ENCODE results near the gene ADISSP.

ADISSP gene

DNA sequence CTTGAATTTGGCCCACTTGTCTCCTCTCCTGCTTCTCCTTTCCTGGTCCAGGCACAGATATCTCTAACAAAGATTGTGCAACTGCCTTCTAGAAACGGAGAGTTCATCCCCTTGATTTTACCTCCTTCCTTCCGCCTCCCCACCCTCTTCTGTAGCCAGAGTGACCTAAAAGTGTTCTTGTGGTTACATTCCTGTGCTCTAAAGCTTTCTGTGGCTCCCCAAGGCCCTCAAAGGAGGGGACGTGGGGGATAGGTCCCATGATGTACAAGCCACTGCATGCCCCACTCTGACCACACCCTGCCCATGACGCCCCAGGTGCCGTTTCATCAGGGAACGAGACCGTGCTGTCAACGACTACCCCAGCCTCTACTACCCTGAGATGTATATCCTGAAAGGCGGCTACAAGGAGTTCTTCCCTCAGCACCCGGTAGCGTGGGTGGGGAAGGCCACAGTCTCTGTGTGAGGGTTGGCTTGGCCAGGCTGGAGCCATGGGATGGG is 36.8 kb upstream of the ADISSP start:
- Histone ChIP-seq H3F3A (ENCODE audit: insufficient read depth, low read length) (no peaks in the 10 kb centered on the region), H3K9me2 (ENCODE audit: low read depth, low read length) (no peaks in the 10 kb centered on the region), H2AFZ (ENCODE audit: low read length) (no peak overlapping the region), H3K4me1 (ENCODE audit: insufficient read depth, low read length, severe bottlenecking) (peaks cover 22% of the 10 kb centered on the region), H3K9me3 (ENCODE audit: low read length) (no peaks in the 10 kb centered on the region), H3K4me3 (ENCODE audit: low read depth, low read length, poor library complexity, severe bottlenecking) (no peak overlapping the region), H4K20me1 (ENCODE audit: insufficient read depth, low read length) (no peaks in the 10 kb centered on the region), H3K27me3 (ENCODE audit: insufficient read depth, low read length) (no peaks in the 10 kb centered on the region), H3K27ac (ENCODE audit: low read depth, low read length, poor library complexity, severe bottlenecking) (no peak overlapping the region), H3K9ac (ENCODE audit: low read length) (no peak overlapping the region), H3K36me3 (ENCODE audit: insufficient read depth, low read length) (peaks cover 65% of the 10 kb centered on the region), H3K4me2 (ENCODE audit: low read length) (no peak overlapping the region), H3K79me2 (ENCODE audit: insufficient read depth, low read length) (no peaks in the 10 kb centered on the region)
- TF ChIP-seq EZH2 (IDR thresholded peaks at IDR 0.05; ENCODE audit: borderline replicate concordance, low read length): no peak
- TF ChIP-seq, protein P1, sequence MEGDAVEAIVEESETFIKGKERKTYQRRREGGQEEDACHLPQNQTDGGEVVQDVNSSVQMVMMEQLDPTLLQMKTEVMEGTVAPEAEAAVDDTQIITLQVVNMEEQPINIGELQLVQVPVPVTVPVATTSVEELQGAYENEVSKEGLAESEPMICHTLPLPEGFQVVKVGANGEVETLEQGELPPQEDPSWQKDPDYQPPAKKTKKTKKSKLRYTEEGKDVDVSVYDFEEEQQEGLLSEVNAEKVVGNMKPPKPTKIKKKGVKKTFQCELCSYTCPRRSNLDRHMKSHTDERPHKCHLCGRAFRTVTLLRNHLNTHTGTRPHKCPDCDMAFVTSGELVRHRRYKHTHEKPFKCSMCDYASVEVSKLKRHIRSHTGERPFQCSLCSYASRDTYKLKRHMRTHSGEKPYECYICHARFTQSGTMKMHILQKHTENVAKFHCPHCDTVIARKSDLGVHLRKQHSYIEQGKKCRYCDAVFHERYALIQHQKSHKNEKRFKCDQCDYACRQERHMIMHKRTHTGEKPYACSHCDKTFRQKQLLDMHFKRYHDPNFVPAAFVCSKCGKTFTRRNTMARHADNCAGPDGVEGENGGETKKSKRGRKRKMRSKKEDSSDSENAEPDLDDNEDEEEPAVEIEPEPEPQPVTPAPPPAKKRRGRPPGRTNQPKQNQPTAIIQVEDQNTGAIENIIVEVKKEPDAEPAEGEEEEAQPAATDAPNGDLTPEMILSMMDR (IDR thresholded peaks at IDR 0.05; ENCODE audit: low read length): no peak

DNA sequence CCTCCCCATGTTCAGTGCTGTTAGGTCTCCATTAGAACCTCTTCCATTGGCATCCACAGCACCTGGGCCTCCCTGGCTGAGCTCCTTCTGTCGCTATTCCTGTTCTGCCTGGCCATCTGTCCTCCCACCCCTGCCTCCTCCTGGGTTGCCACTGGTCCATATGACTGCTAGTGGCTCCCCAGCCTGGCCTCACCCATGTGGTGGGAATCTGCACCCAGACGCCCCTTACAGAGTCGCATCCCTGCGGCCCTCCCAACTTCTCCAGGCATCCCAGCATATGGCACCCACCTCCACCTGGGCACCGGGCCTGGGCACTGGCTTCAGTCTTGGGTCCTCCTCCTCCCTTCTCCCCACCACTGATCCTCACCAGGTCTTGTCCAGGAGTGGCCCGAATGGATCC is 36.3 kb upstream of the ADISSP start:
- H4K20me1 ChIP-seq (ENCODE audit: insufficient read depth, low read length): no peaks in the 10 kb centered on the region

DNA sequence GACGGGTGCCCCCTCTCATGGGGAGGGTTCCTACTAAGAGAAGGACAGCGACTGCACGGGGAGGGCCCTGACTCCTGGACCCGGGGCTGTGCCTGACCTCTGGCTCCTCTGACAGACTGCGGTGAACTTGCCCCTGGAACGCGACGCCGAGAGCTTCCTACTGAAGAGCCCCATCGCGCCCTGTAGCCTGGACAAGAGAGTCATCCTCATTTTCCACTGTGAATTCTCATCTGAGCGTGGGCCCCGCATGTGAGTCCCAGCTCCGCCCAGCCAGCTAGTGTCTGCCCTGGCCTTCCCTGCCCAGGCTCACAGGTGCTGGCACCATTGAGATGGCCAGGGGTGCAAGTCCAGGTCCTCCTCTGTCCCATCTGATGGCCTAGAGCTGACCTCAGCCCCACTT is 35.7 kb upstream of the ADISSP start:
- H3K4me2 ChIP-seq (ENCODE audit: low read length): no peak overlapping the region
- no peak overlapping the region for H2AFZ ChIP-seq (ENCODE audit: low read length)

More for the DNA sequence above, 36.3 kb upstream of the ADISSP start:
- H3K36me3 ChIP-seq (ENCODE audit: insufficient read depth, low read length): peaks cover 65% of the 10 kb centered on the region
- H3K4me3 ChIP-seq (ENCODE audit: low read depth, low read length, poor library complexity, severe bottlenecking): no peak overlapping the region
- H3K27ac ChIP-seq (ENCODE audit: low read depth, low read length, poor library complexity, severe bottlenecking): no peak overlapping the region
- H3K9ac ChIP-seq (ENCODE audit: low read length): no peak overlapping the region
- peaks cover 26% of the 10 kb centered on the region for H3K4me1 ChIP-seq (ENCODE audit: insufficient read depth, low read length, severe bottlenecking)
- no peaks in the 10 kb centered on the region for H3K27me3 ChIP-seq (ENCODE audit: insufficient read depth, low read length)
- no peaks in the 10 kb centered on the region for H3F3A ChIP-seq (ENCODE audit: insufficient read depth, low read length)
- no peaks in the 10 kb centered on the region for H3K9me3 ChIP-seq (ENCODE audit: low read length)
- no peak overlapping the region for H2AFZ ChIP-seq (ENCODE audit: low read length)
- no peaks in the 10 kb centered on the region for H3K9me2 ChIP-seq (ENCODE audit: low read depth, low read length)
- H3K79me2 ChIP-seq (ENCODE audit: insufficient read depth, low read length): no peaks in the 10 kb centered on the region
- TF ChIP-seq, protein P1 (IDR thresholded peaks at IDR 0.05; ENCODE audit: low read length): no peak
- no peak for TF ChIP-seq EZH2 (IDR thresholded peaks at IDR 0.05; ENCODE audit: borderline replicate concordance, low read length)
- H3K4me2 ChIP-seq (ENCODE audit: low read length): no peak overlapping the region

More for the DNA sequence above, 35.7 kb upstream of the ADISSP start:
- Histone ChIP-seq H3K4me3 (ENCODE audit: low read depth, low read length, poor library complexity, severe bottlenecking) (no peak overlapping the region), H3F3A (ENCODE audit: insufficient read depth, low read length) (no peaks in the 10 kb centered on the region), H3K9ac (ENCODE audit: low read length) (no peak overlapping the region), H3K79me2 (ENCODE audit: insufficient read depth, low read length) (no peaks in the 10 kb centered on the region), H3K27ac (ENCODE audit: low read depth, low read length, poor library complexity, severe bottlenecking) (no peak overlapping the region), H3K36me3 (ENCODE audit: insufficient read depth, low read length) (peaks cover 65% of the 10 kb centered on the region), H3K4me1 (ENCODE audit: insufficient read depth, low read length, severe bottlenecking) (peaks cover 32% of the 10 kb centered on the region), H3K9me3 (ENCODE audit: low read length) (no peaks in the 10 kb centered on the region), H3K9me2 (ENCODE audit: low read depth, low read length) (no peaks in the 10 kb centered on the region), H4K20me1 (ENCODE audit: insufficient read depth, low read length) (no peaks in the 10 kb centered on the region), H3K27me3 (ENCODE audit: insufficient read depth, low read length) (no peaks in the 10 kb centered on the region)
- TF ChIP-seq, protein P1 (IDR thresholded peaks at IDR 0.05; ENCODE audit: low read length): no peak
- no peak for TF ChIP-seq EZH2 (IDR thresholded peaks at IDR 0.05; ENCODE audit: borderline replicate concordance, low read length)

All from OCI-LY1 (cell line).